Stomach (tissue), 4 donors: Measurements from ENCODE around the gene TAS2R10.

ENCODE experiments used
- CTCF ChIP-seq, 7 experiments: fragments of 450-650 bp in 4 of 7; fragments of 200-600 bp in 3 of 7; sonication (generic) in 3 of 7; IDR thresholded peaks; one replicate each; pipeline ENCODE4 v1.5.1; 2016 to 2019; ENCODE audit warnings: antibody characterized with exemption in 7 of 7, control low read depth in 2 of 7, mild to moderate bottlenecking in 1 of 7
- POLR2AphosphoS5 ChIP-seq, 3 donors: sonication (generic); formaldehyde crosslinking; IDR thresholded peaks; one replicate each; pipeline ENCODE4 v1.6.1; 2016; ENCODE audit warnings: antibody characterized with exemption in 3 of 3

- TF ChIP-seq CTCF (IDR thresholded peaks at IDR 0.05) (no peak), POLR2AphosphoS5 (IDR thresholded peaks at IDR 0.05) (no peak)
These were observed 47.2 kb upstream of the TAS2R10 start for GRCh38 chr12:10873378-10873777.
